KG1 (cell line): ENCODE data around the gene PDE4D.

Experiments used
- DNase-seq: peaks from one replicate; lab custom pipeline; 2025; lab: John Stamatoyannopoulos, UW

PDE4D gene

DNA sequence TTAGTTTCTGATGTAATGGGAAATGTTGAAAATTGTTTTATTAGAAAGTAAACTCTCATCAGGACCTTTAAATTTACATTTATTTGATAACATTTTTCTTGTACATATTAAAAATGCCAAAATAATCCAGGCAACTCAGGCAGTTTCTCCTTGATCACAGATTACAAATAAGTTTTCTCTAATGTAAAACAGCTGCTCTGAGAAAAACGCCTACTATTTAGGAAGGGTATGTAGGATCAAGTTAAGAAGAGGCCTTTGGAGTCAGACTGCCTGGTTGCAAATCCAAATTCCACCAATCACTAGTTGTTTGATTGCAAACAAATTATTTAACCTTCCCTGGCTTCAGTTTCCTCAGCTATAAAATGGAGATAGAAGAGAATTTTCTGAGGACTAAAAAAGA is 610.8 kb downstream of the PDE4D start:
- no peak for DNase-seq

DNA sequence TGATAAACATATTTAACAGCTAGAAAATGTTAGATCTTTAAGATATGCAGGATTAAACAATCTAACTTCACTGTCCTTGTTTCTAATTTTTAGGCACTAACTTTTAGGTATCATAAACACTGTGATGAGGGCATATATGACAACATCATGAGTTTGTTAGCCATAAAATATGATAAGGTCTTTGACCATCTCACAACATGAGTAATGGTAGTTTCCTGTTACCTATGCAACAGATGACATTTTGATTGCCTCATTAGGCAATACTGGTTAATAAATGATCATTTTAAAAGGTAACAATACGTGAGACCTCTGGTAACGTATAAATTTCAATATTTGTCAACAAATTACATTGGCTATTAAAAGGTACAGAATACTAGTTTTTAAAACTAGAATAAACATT is 613.5 kb downstream of the PDE4D start:
- no peak for DNase-seq

GRCh38 chr5:59276917-59277372 is 616.6 kb downstream of the PDE4D start:
- DNase-seq: no peak

DNA sequence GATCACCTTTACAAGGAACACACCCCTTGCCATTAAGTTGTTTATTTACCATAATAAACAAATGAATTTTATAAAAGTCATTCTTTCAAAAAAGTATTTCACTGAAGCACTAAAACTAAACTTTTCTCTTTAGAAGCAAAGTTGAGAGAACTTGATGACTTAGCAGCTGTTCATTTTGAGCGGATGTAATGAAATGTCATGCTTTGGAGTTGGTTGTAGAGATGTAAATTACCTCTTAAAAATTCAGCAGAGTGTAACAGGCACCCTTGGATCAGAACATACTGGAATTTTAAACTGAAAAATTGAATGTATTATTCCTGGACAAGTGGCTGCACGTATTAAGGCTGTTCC is 617.2 kb downstream of the PDE4D start:
- DNase-seq: no peak

DNA sequence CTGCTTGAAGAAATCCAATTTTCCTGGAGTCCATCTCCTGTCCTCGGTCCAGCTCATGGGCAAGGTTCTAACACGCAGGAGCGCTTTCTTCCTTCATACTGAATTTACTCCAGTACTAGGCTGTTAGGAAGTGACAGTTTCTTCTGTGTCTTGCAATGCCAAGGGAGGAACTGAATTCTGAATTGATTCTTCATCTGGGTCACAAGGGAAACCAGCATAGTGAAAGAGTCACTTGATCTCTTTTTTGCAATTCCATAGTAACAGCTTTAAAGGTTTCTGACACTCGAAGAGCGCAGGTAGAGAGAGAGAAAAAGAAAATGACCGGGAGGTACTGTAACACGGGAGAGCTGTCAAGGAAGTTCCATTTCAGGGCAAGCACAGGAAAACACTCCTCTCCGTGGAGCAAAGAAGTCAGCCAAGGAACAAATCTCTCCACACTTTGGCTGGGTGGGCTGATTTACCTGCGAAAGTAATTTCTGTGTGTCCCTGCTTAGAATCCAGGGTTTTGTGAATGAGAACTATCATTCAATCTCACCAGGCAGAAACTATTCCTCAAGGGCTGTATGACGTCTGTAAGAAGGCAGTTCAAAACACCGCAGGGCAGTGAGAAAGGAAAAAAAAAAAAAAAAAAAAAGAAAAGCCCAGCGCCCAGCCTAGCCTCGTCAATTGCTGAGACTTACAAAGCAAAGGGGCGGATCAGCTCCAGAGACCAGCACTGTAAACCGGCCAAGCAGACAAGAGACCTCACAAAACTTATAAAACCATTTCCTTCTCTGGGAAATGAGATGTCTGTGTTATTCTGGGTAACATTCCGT is 617.8 kb downstream of the PDE4D start:
- peak; percentile 73 for DNase-seq

DNA sequence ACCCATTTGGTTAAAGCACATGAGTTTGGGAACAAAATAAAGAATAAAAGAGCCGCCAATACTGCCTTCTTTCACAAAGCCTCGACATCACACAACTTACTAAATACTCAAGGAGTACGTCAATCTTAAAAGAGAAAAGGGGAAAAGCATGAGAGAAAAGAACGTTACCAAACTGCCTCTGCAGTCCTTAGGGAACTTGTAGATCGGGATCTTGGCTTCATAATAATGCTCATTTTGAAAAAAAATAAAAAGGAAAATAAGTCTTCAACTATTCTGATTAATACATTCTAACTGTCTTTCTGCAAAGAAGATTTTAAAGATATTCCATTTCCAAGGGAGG is 618.4 kb downstream of the PDE4D start:
- no peak for DNase-seq

GRCh38 chr5:59274106-59274636 is 619.4 kb downstream of the PDE4D start:
- DNase-seq: no peak

DNA sequence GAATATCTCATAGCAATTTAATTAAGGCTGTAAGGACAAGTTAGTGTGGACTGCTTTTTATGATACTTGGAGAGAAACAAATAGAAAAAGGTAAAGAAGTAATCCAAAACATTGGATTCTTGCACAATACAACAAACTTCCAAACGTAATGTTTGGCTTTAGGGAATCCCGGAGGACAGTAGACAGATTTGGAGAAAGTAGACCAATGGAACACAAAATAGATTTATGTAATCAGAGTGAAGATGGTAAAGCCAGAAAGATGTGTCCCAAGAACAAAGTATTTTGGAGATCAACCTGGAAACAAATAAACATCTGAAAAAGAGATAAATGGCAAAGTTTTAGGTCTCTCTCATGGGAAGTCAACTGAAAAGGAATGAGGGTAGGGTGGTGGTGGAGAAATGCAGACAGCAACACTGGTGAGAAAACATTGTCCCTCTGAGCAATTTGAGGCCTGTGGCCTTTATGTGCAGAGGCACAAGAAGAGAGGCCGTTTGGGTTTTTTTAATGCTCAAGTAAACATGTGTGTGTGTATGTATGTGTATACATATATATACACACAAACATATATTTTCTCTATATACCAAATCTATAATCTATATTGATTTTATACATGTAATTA is 620.6 kb downstream of the PDE4D start:
- peak; percentile 23 for DNase-seq

- DNase-seq: no peak
These were observed 624.6 kb downstream of the PDE4D start for GRCh38 chr5:59268756-59269415.

- no peak for DNase-seq
These were observed 626.5 kb downstream of the PDE4D start for GRCh38 chr5:59267033-59267432.

- DNase-seq: no peak
These were observed 627.1 kb downstream of the PDE4D start for GRCh38 chr5:59266410-59266809.

GRCh38 chr5:59264639-59265245 is 628.8 kb downstream of the PDE4D start:
- no peak for DNase-seq

GRCh38 chr5:59264013-59264412 is 629.5 kb downstream of the PDE4D start:
- DNase-seq: no peak

GRCh38 chr5:59261969-59262368 is 631.6 kb downstream of the PDE4D start:
- DNase-seq: no peak

DNA sequence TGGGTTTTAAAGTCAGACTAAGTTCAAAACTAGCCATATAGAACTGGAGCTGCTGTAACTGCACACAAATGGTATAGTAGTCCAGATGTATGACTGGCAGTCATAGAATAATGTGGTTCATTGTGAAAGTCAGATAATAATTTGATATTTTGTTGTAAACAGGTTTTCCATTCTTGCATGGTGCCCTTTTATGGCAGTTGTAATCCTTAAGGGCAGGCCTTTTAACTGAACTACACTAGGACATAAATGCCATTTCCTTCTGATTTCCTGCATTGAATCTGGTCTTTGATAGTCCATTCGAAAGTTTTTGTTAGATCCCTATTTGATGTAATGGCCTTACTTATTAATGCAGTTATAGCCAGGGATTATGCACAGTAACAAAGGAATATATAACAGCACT is 632.6 kb downstream of the PDE4D start:
- DNase-seq: no peak

DNA sequence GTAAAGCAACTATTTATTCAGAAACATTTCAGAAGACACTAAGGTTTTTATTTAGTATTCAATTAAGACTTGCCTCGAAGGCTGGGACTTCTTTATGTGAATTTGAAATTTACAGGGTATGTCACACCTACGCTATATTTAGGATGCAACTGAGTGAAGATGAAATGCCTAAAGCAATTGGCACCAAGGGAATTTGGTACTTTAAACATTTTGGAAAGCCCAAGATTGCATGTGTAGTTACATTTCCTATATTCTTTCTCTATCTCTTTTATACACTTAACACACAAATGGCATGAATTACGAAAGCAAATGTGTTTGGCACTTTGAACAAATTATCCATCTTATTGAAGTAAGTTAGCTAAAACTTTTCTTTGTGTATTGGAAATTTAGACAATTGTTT is 633.3 kb downstream of the PDE4D start:
- no peak for DNase-seq

GRCh38 chr5:59259237-59259636 is 634.3 kb downstream of the PDE4D start:
- no peak for DNase-seq

- no peak for DNase-seq
These were observed 635.8 kb downstream of the PDE4D start for GRCh38 chr5:59257488-59258400.

GRCh38 chr5:59256331-59256730 is 637.2 kb downstream of the PDE4D start:
- DNase-seq: no peak

DNA sequence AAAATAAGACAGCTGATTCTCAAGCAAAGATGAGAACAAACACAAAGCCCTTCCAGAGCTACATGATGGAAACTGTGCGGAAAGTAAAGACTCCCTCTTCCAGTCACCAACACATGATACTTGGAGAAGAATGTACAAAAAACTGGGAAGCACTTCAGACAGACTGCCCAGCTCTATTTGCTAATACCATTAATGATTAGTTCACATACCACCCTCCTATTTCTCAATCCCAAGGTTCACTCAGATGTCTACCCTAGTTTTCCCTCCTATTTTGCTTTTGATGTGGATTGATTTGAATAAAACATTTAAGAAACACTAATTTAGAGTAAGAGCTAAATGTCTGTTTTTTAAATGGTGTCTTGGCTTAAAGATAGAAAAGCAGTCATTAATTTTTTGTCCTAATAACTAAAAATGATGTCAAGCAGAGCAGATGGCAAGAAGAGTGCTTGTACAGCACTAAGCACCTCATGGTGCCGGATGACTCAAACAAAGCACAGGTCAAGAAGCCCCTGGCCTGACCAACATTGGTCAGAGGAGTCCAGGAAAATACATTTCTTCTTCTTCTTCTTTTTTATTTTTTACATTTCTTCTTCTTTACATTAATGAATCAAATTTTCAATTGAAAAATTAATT is 639.4 kb downstream of the PDE4D start:
- no peak for DNase-seq

GRCh38 chr5:59253625-59254024 is 639.9 kb downstream of the PDE4D start:
- DNase-seq: no peak
